IMR-90 (cell line): ENCODE measurements around the gene RAD51B. TPM values are rescaled to one million over a fixed set of nuclear protein-coding genes. Genes with fewer than 3 reads are reported as not detected.

Source experiments
- ATAC-seq: fragments of 200-7000 bp; cut with Tn5 transposase; 2 replicates; pipeline ENCODE4 v1.9.1; 2020; ENCODE audit warnings: low read depth, mild to moderate bottlenecking, moderate library complexity
- BruUV-seq: library from RNA; stranded (reverse); fragments of 400-500 nt; replicated peaks from 2 replicates; lab custom pipeline; 2021; lab: Mats Ljungman, UMichigan
- CTCF ChIA-PET: fragments of 300-600 bp; formaldehyde crosslinking; extraction: SDS; loops from one replicate; lab custom pipeline; 2021; ENCODE audit warnings: antibody characterized with exemption; lab: Yijun Ruan, JAX
- POLR2A ChIA-PET: fragments of 300-600 bp; sonication (Branson Sonifier 250); formaldehyde crosslinking; loops from one replicate; lab custom pipeline; 2022; ENCODE audit warnings: antibody characterized with exemption; ENCODE audit not compliant: unreplicated experiment; lab: Charles Lee
- DNase-seq: peaks from one replicate; pipeline ENCODE4 v3.0.0; 2013
- H2AFZ ChIP-seq: replicated peaks from 2 replicates; pipeline ENCODE3; 2013; ENCODE audit warnings: low read length, mild to moderate bottlenecking; ENCODE audit not compliant: poor library complexity
- H2AK5ac ChIP-seq: 2 replicates; pipeline ENCODE4 v1.6.1; 2013; ENCODE audit warnings: low read depth, low read length, inconsistent platforms
- H2AK9ac ChIP-seq: replicated peaks from 2 replicates; pipeline ENCODE3; 2013; ENCODE audit warnings: mild to moderate bottlenecking, low read depth, low read length, moderate library complexity; ENCODE audit not compliant: poor library complexity
- H2BK120ac ChIP-seq: 2 replicates; pipeline ENCODE4 v1.6.1; 2013; ENCODE audit warnings: low read depth, low read length, inconsistent platforms
- H2BK15ac ChIP-seq: 3 replicates; pipeline ENCODE4 v1.6.1; 2013; ENCODE audit warnings: low read depth, low read length, inconsistent platforms
- H2BK20ac ChIP-seq: 2 replicates; pipeline ENCODE4 v1.6.1; 2013; ENCODE audit warnings: low read depth, mild to moderate bottlenecking, inconsistent platforms, low read length, moderate library complexity
- H2BK5ac ChIP-seq: 2 replicates; pipeline ENCODE4 v1.6.1; 2013; ENCODE audit warnings: mild to moderate bottlenecking, low read depth, low read length, inconsistent platforms; ENCODE audit not compliant: poor library complexity, severe bottlenecking
- H3K14ac ChIP-seq: replicated peaks from 2 replicates; pipeline ENCODE4 v1.6.1; 2013; ENCODE audit warnings: low read depth, low read length, inconsistent platforms
- H3K18ac ChIP-seq: 2 replicates; pipeline ENCODE4 v1.6.1; 2013; ENCODE audit warnings: low read depth, low read length, control low read depth
- H3K23ac ChIP-seq: 2 replicates; pipeline ENCODE4 v1.6.1; 2013; ENCODE audit warnings: low read depth, low read length, inconsistent platforms
- H3K27ac ChIP-seq: 2 replicates; pipeline ENCODE4 v1.5.1; 2013; ENCODE audit warnings: mild to moderate bottlenecking, control low read depth, low read length; ENCODE audit not compliant: insufficient read depth
- H3K27me3 ChIP-seq: 2 replicates; pipeline ENCODE4 v1.6.1; 2013; ENCODE audit warnings: low read length; ENCODE audit not compliant: control insufficient read depth, insufficient read depth
- H3K36me3 ChIP-seq: 2 replicates; pipeline ENCODE4 v1.6.1; 2013; ENCODE audit warnings: low read length, mixed read lengths; ENCODE audit not compliant: control insufficient read depth, insufficient read depth
- H3K4ac ChIP-seq: 2 replicates; pipeline ENCODE4 v1.6.1; 2013; ENCODE audit warnings: low read depth, low read length, inconsistent platforms
- H3K4me1 ChIP-seq: 2 replicates; pipeline ENCODE4 v1.6.1; 2013; ENCODE audit warnings: low read length, mixed read lengths; ENCODE audit not compliant: control insufficient read depth, insufficient read depth
- H3K4me2 ChIP-seq: 2 replicates; pipeline ENCODE4 v1.6.1; 2013; ENCODE audit warnings: low read depth, mild to moderate bottlenecking, control low read depth, low read length, moderate library complexity
- H3K4me3 ChIP-seq: 2 replicates; pipeline ENCODE4 v1.5.1; 2013; ENCODE audit warnings: low read depth, mild to moderate bottlenecking, control low read depth, low read length, moderate library complexity; ENCODE audit not compliant: insufficient read depth
- H3K56ac ChIP-seq: 2 replicates; pipeline ENCODE4 v1.6.1; 2013; ENCODE audit warnings: low read length, inconsistent platforms; ENCODE audit not compliant: insufficient read depth; ENCODE audit errors: extremely low read depth
- H3K79me1 ChIP-seq, 2 experiments: 2 replicates each; pipeline ENCODE4 v1.6.1; 2013; ENCODE audit warnings: low read length in 2 of 2, inconsistent platforms in 1 of 2, low read depth in 1 of 2
- H3K9ac ChIP-seq: 2 replicates; pipeline ENCODE4 v1.6.1; 2013; ENCODE audit warnings: low read depth, low read length, control low read depth
- H3K9me1 ChIP-seq: 2 replicates; pipeline ENCODE4 v1.6.1; 2013; ENCODE audit warnings: low read length, inconsistent platforms; ENCODE audit not compliant: insufficient read depth
- H3K9me3 ChIP-seq: 2 replicates; pipeline ENCODE4 v1.6.1; 2013; ENCODE audit warnings: low read length; ENCODE audit not compliant: control insufficient read depth, insufficient read depth
- H4K20me1 ChIP-seq: 2 replicates; pipeline ENCODE4 v1.6.1; 2013; ENCODE audit warnings: low read length, inconsistent platforms; ENCODE audit not compliant: insufficient read depth
- H4K5ac ChIP-seq: 2 replicates; pipeline ENCODE4 v1.6.1; 2013; ENCODE audit warnings: mild to moderate bottlenecking, low read depth, low read length, control low read depth
- H4K8ac ChIP-seq, 2 experiments: 2 replicates each; pipeline ENCODE4 v1.6.1; 2013; ENCODE audit warnings: low read depth in 2 of 2, low read length in 2 of 2, control low read depth in 1 of 2, inconsistent platforms in 1 of 2
- H4K91ac ChIP-seq: 2 replicates; pipeline ENCODE4 v1.6.1; 2013; ENCODE audit warnings: low read depth, low read length, inconsistent platforms; ENCODE audit not compliant: insufficient read depth
- BHLHE40 ChIP-seq: fragments of 150-350 bp; IDR thresholded peaks from 2 replicates; pipeline ENCODE4 v1.6.1; 2016; ENCODE audit warnings: mild to moderate bottlenecking, low read depth, low read length
- CEBPB ChIP-seq: IDR thresholded peaks from 2 replicates; pipeline ENCODE4 v1.6.1; 2012; ENCODE audit warnings: low read depth, low read length, improper control_type of control experiment
- CHD1 ChIP-seq: IDR thresholded peaks from 2 replicates; pipeline ENCODE4 v1.6.1; 2012; ENCODE audit warnings: low read depth, low read length, improper control_type of control experiment
- FOS ChIP-seq: fragments of 150-350 bp; IDR thresholded peaks from 2 replicates; pipeline ENCODE4 v1.6.1; 2016; ENCODE audit warnings: low read depth, low read length
- MAFK ChIP-seq: IDR thresholded peaks from 2 replicates; pipeline ENCODE4 v1.6.1; 2012; ENCODE audit warnings: low read depth, low read length, improper control_type of control experiment
- MAZ ChIP-seq: IDR thresholded peaks from 2 replicates; pipeline ENCODE4 v1.6.1; 2012; ENCODE audit warnings: low read depth, mild to moderate bottlenecking, low read length, improper control_type of control experiment, moderate library complexity, borderline replicate concordance
- MXI1 ChIP-seq: IDR thresholded peaks from 2 replicates; pipeline ENCODE4 v1.6.1; 2012; ENCODE audit warnings: low read depth, mild to moderate bottlenecking, low read length, moderate library complexity, borderline replicate concordance
- NFE2L2 ChIP-seq: fragments of 150-350 bp; IDR thresholded peaks from 2 replicates; pipeline ENCODE4 v1.6.1; 2016; ENCODE audit warnings: low read depth, mild to moderate bottlenecking, low read length
- POLR2A ChIP-seq: IDR thresholded peaks from 2 replicates; pipeline ENCODE4 v1.6.1; 2012; ENCODE audit warnings: mild to moderate bottlenecking, low read depth, low read length
- RAD21 ChIP-seq: IDR thresholded peaks from 2 replicates; pipeline ENCODE4 v1.6.1; 2012; ENCODE audit warnings: low read length, improper control_type of control experiment
- RCOR1 ChIP-seq: IDR thresholded peaks from 2 replicates; pipeline ENCODE4 v1.6.1; 2012; ENCODE audit warnings: mild to moderate bottlenecking, low read length, improper control_type of control experiment; ENCODE audit not compliant: insufficient replicate concordance
- RFX5 ChIP-seq: IDR thresholded peaks from 2 replicates; pipeline ENCODE4 v1.8.0; 2012; ENCODE audit warnings: low read depth, mild to moderate bottlenecking, low read length, moderate library complexity
- SMC3 ChIP-seq: fragments of 150-350 bp; IDR thresholded peaks from 2 replicates; pipeline ENCODE4 v1.6.1; 2016; ENCODE audit warnings: low read depth, mild to moderate bottlenecking, antibody characterized with exemption, low read length, moderate library complexity
- USF2 ChIP-seq: fragments of 150-350 bp; IDR thresholded peaks from 2 replicates; pipeline ENCODE4 v1.6.1; 2017; ENCODE audit warnings: mild to moderate bottlenecking, antibody characterized with exemption, low read length, low read depth
- WGBS, 2 experiments: methylation state at CpG; one replicate each; pipeline versions ENCODE4 v1.1.5 to v1.1.7; 2013; ENCODE audit warnings: missing lambda C conversion rate in 2 of 2; ENCODE audit not compliant: insufficient read length in 1 of 2; ENCODE audit errors: extremely low coverage in 2 of 2; 5-methylcytosine and 5-hydroxymethylcytosine counted together
- dilution Hi-C: fragments of 300-500 bp; cut with HindIII; formaldehyde crosslinking; loops from one replicate; pipeline ENCODE4 v1.14.3; 2018; ENCODE audit warnings: low sequenced_read_pairs; ENCODE audit not compliant: unreplicated experiment
- in situ Hi-C: fragments of 300-500 bp; cut with MboI; formaldehyde crosslinking; loops from 3 replicates; pipeline ENCODE4 v1.14.3; 2019; ENCODE audit warnings: low sequenced_read_pairs, inconsistent platforms, mixed read lengths
- intact Hi-C: fragments of 100-400 bp; cut with micrococcal nuclease; formaldehyde crosslinking; loops from 2 replicates; pipeline ENCODE4 v1.10.0; 2022
- polyA plus RNA-seq, 3 experiments: library from polyadenylated mRNA; depleted of rRNA; stranded (reverse); fragments of >200 nt; gene quantifications; 2 replicates each; pipeline ENCODE4 v1.2.3, GENCODE V29; 2012; ENCODE audit warnings: low replicate concordance in 1 of 3
- total RNA-seq: library from RNA; depleted of rRNA; stranded (reverse); fragments of >200 nt; gene quantifications from 2 replicates; pipeline ENCODE4 v1.2.3, GENCODE V29; 2012
- TF ChIP-seq, protein P1 (sequence below): conservative IDR thresholded peaks from 2 replicates; pipeline ENCODE4 v1.5.1; 2012; ENCODE audit warnings: mild to moderate bottlenecking, low read depth, low read length, improper control_type of control experiment
- TF ChIP-seq, protein P2 (sequence below): fragments of 150-350 bp; IDR thresholded peaks from 2 replicates; pipeline ENCODE4 v1.6.1; 2016; ENCODE audit warnings: low read depth, mild to moderate bottlenecking, low read length, moderate library complexity, borderline replicate concordance

RAD51B gene
- total and polyA plus RNA-seq, 2 of the 4 experiments (the other 2 are of a cell fraction): 5.1 to 18.8 TPM

DNA sequence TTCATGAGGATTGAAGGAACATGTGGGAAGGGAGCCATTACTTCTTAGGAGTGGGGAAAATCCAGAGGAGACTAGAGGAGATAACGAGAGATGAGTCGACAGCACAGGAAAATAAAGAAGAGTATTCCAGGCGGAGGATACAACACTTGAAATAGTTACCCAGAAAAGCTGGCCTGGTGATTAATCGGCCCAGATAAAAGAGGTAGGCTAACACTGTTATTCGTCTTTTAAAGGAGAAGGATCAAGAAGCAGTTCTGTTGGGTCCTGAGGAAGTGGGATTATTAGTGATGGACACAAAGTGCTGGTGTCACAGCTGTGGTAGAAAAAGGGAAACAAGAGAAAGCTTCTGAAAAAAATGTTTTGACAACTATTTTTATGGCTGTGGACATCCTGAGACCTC is 548.0 kb downstream of the RAD51B start:
- DNase-seq (no peak), ATAC-seq (no peak)
- CTCF ChIA-PET: interaction anchor here (0.6 kb wide), 1 partner anchor 218 kb away, joined by 3 read pairs; no protein-coding TSS in a partner anchor
- H3K79me1 ChIP-seq: peaks cover 0 to 4% of the 10 kb centered on the region in 2 experiments; a peak in 1 of 4 replicates
- H3K36me3 ChIP-seq: no peaks in the 10 kb centered on the region
- H4K5ac ChIP-seq: no peak overlapping the region
- H3K23ac ChIP-seq: no peak overlapping the region
- no peak overlapping the region for H2AFZ ChIP-seq
- peaks cover 8% of the 10 kb centered on the region for H3K4me1 ChIP-seq
- no peak for TF ChIP-seq NFE2L2
- TF ChIP-seq, protein P1, sequence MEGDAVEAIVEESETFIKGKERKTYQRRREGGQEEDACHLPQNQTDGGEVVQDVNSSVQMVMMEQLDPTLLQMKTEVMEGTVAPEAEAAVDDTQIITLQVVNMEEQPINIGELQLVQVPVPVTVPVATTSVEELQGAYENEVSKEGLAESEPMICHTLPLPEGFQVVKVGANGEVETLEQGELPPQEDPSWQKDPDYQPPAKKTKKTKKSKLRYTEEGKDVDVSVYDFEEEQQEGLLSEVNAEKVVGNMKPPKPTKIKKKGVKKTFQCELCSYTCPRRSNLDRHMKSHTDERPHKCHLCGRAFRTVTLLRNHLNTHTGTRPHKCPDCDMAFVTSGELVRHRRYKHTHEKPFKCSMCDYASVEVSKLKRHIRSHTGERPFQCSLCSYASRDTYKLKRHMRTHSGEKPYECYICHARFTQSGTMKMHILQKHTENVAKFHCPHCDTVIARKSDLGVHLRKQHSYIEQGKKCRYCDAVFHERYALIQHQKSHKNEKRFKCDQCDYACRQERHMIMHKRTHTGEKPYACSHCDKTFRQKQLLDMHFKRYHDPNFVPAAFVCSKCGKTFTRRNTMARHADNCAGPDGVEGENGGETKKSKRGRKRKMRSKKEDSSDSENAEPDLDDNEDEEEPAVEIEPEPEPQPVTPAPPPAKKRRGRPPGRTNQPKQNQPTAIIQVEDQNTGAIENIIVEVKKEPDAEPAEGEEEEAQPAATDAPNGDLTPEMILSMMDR: no peak
- no peak for TF ChIP-seq RAD21
- no peak for TF ChIP-seq CHD1
- TF ChIP-seq MAFK: no peak
- TF ChIP-seq RFX5: no peak
- TF ChIP-seq, protein P2, sequence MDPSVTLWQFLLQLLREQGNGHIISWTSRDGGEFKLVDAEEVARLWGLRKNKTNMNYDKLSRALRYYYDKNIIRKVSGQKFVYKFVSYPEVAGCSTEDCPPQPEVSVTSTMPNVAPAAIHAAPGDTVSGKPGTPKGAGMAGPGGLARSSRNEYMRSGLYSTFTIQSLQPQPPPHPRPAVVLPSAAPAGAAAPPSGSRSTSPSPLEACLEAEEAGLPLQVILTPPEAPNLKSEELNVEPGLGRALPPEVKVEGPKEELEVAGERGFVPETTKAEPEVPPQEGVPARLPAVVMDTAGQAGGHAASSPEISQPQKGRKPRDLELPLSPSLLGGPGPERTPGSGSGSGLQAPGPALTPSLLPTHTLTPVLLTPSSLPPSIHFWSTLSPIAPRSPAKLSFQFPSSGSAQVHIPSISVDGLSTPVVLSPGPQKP: no peak
- TF ChIP-seq POLR2A: no peak
- TF ChIP-seq BHLHE40: no peak
- no peak for TF ChIP-seq FOS
- TF ChIP-seq RCOR1: no peak
- TF ChIP-seq CEBPB: no peak
- TF ChIP-seq MXI1: no peak
- TF ChIP-seq SMC3: no peak
- no peak for TF ChIP-seq USF2
- TF ChIP-seq MAZ: no peak
- H3K56ac ChIP-seq: no peak overlapping the region
- no CpG with 5 or more reads among the region's 5 CpGs for WGBS, 2 experiments
- no peak overlapping the region for H3K4me2 ChIP-seq
- H4K8ac ChIP-seq: no peak overlapping the region
- H3K9me1 ChIP-seq: peaks cover 5% of the 10 kb centered on the region
- no peak overlapping the region for H2AK9ac ChIP-seq
- H2BK20ac ChIP-seq: no peak overlapping the region
- no peak overlapping the region for H4K91ac ChIP-seq
- POLR2A ChIA-PET: interaction anchor here (0.5 kb wide), 1 partner anchor 108 kb away, joined by 3 read pairs; no protein-coding TSS in a partner anchor
- no peak overlapping the region for H3K27ac ChIP-seq
- no peak overlapping the region for H2BK15ac ChIP-seq
- no peak overlapping the region for H3K4ac ChIP-seq
- H3K4me3 ChIP-seq: no peak overlapping the region
- in situ Hi-C loops: no loop called here
- no peak overlapping the region for H3K9ac ChIP-seq
- no peak overlapping the region for H2AK5ac ChIP-seq
- intact Hi-C loops: no loop called here
- H3K27me3 ChIP-seq: no peaks in the 10 kb centered on the region
- no peaks in the 10 kb centered on the region for H3K9me3 ChIP-seq
- H3K18ac ChIP-seq: no peak overlapping the region
- no peak overlapping the region for H3K14ac ChIP-seq
- no peaks in the 10 kb centered on the region for H4K20me1 ChIP-seq
- no peak overlapping the region for H2BK120ac ChIP-seq
- dilution Hi-C loops: no loop called here
- BruUV-seq: no TSS peak
- no peak overlapping the region for H2BK5ac ChIP-seq
